ENCODE measurements around the gene DCBLD2. TPM values are rescaled to one million over a fixed set of nuclear protein-coding genes. Genes with fewer than 3 reads are reported as not detected.

Gene DCBLD2
- total and polyA plus RNA-seq, 12 donors = 9.1 to 68.2 (median 40.9) TPM

- intact Hi-C loops (cut with DNase I) = loop anchor here (5.0 to 10.0 kb wide), 2 partner anchors 64 to 171 kb away; no protein-coding TSS in a partner anchor
- 84 to 92% (median 88%) methylated on average over 3 of the region's 3 CpGs for WGBS, 4 donors
- Histone ChIP-seq H3K9me3 (replicated peaks in 1 of 3) (no peaks in the 10 kb centered on the region), H3K27me3 (no peaks in the 10 kb centered on the region), H3K4me3 (no peak overlapping the region), H3K36me3 (replicated peaks in 1 of 2) (no peaks in the 10 kb centered on the region), H3K4me1 (replicated peaks in 1 of 2) (no peaks in the 10 kb centered on the region), H3K27ac (no peak overlapping the region)
- TF ChIP-seq CTCF (IDR thresholded peaks at IDR 0.05) (no peak), POLR2A (IDR thresholded peaks at IDR 0.05) (no peak)
- DNase-seq = no peak
These were observed 80.4 kb downstream of the DCBLD2 start for GRCh38 chr3:98821063-98821462.

- Histone ChIP-seq H3K27me3 (no peaks in the 10 kb centered on the region), H3K4me3 (no peak overlapping the region), H3K9me3 (replicated peaks in 1 of 3) (no peaks in the 10 kb centered on the region), H3K36me3 (replicated peaks in 1 of 2) (no peaks in the 10 kb centered on the region), H3K27ac (no peak overlapping the region), H3K4me1 (replicated peaks in 1 of 2) (no peaks in the 10 kb centered on the region)
- intact Hi-C loops (cut with DNase I) = loop anchor here in 1 of 2 donors (2.0 kb wide), 1 partner anchor 175 kb away; no protein-coding TSS in a partner anchor
- TF ChIP-seq CTCF (IDR thresholded peaks at IDR 0.05) (peak; percentile 69 to 89 (median 84)), POLR2A (IDR thresholded peaks at IDR 0.05) (no peak)
- DNase-seq = no peak
- whole genome bisulfite sequencing, 4 donors = 21 to 28% (median 24%) methylated on average over 3 of the region's 3 CpGs
These were observed 83.9 kb downstream of the DCBLD2 start for GRCh38 chr3:98817547-98818041.

- Histone ChIP-seq H3K4me1 (replicated peaks in 1 of 2) (peaks cover 0 to under 1% of the 10 kb centered on the region in 2 donors), H3K4me3 (no peak overlapping the region), H3K9me3 (replicated peaks in 1 of 3) (no peaks in the 10 kb centered on the region), H3K27ac (no peak overlapping the region), H3K27me3 (no peaks in the 10 kb centered on the region), H3K36me3 (replicated peaks in 1 of 2) (no peaks in the 10 kb centered on the region)
- intact Hi-C loops (cut with DNase I) = loop anchor here in 1 of 2 donors (5.0 kb wide), 1 partner anchor 213 kb away; no protein-coding TSS in a partner anchor
- no peak for DNase-seq
- TF ChIP-seq CTCF (IDR thresholded peaks at IDR 0.05) (no peak), POLR2A (IDR thresholded peaks at IDR 0.05) (no peak)
- WGBS, 4 donors = 83 to 93% (median 88%) methylated on average over 5 of the region's 5 CpGs
These were observed 86.6 kb downstream of the DCBLD2 start for GRCh38 chr3:98814817-98815420.

- Histone ChIP-seq H3K9me3 (replicated peaks in 1 of 3) (no peaks in the 10 kb centered on the region), H3K27me3 (no peaks in the 10 kb centered on the region), H3K36me3 (replicated peaks in 1 of 2) (peaks cover 0 to 3% of the 10 kb centered on the region in 2 donors), H3K4me3 (no peak overlapping the region), H3K27ac (no peak overlapping the region), H3K4me1 (replicated peaks in 1 of 2) (peaks cover 0 to 5% of the 10 kb centered on the region in 2 donors)
- DNase-seq = no peak
- intact Hi-C loops (cut with DNase I) = loop anchor here in 1 of 2 donors (5.0 kb wide), 1 partner anchor 211 kb away; no protein-coding TSS in a partner anchor
- TF ChIP-seq CTCF (IDR thresholded peaks at IDR 0.05) (peak; percentile 44 to 77 (median 66)), POLR2A (IDR thresholded peaks at IDR 0.05) (no peak)
- 52 to 66% (median 57%) methylated on average over 5 of the region's 5 CpGs for WGBS, 4 donors
These were observed 88.6 kb downstream of the DCBLD2 start for GRCh38 chr3:98812851-98813374.
